Measurements from ENCODE around the gene CKMT1A. TPM values are rescaled to one million over a fixed set of nuclear protein-coding genes. Genes with fewer than 3 reads are reported as not detected.

The CKMT1A gene

Small RNAs within 50 kb of the gene (small RNA-seq; reads per million reads assigned to genes)
- gene PDIA3P2, result not detected
- not detected for gene RNU6-353P
- gene RNU6-354P, result not detected
